GM12801 (cell line): ENCODE data around the gene TUBGCP2.

Source experiments
- CTCF ChIP-seq: IDR thresholded peaks from one replicate; pipeline ENCODE4 v1.5.1; 2011; ENCODE audit warnings: control low read depth; ENCODE audit not compliant: insufficient read length; ENCODE audit errors: extremely low read depth

Gene TUBGCP2

DNA sequence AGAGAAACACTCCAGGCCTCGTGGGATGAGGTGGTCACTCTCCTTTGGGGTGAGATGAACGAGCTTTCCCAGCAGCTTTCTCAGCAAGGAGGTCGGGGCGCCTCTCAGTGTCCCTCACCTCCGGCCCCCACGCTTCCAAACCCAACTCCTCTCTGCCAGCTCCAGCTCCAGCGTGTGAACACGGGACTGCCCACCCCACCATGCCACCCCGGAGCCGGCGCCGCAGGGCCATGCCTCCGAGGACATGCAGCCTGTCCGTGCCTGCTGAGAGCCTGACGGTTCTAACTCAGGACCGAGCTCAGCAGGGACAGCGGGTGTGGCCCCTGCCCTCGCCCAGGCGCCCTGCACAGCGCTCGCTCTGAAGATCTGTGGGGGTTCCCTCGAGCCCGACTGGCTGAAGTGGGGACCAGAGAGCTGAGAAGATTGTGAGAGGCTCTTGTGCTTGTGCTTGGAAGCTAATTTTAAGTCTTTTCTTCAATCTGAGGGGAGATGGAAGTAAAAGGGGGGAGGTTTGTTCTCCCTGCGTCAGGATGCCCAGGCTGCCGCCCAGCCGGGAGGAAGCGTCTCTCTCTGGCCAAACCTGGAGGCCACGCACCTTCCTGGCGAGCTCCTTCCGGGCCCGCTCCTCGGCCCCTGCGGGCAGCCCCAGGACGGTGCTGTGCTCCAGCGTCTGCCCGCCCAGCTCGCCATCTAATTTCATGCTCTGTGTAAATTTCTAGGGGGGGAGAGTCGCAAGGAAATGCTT is 26.9 kb downstream of the TUBGCP2 start:
- no peak for TF ChIP-seq CTCF

GRCh38 chr10:133281084-133281483 is 27.6 kb downstream of the TUBGCP2 start:
- TF ChIP-seq CTCF, result no peak

DNA sequence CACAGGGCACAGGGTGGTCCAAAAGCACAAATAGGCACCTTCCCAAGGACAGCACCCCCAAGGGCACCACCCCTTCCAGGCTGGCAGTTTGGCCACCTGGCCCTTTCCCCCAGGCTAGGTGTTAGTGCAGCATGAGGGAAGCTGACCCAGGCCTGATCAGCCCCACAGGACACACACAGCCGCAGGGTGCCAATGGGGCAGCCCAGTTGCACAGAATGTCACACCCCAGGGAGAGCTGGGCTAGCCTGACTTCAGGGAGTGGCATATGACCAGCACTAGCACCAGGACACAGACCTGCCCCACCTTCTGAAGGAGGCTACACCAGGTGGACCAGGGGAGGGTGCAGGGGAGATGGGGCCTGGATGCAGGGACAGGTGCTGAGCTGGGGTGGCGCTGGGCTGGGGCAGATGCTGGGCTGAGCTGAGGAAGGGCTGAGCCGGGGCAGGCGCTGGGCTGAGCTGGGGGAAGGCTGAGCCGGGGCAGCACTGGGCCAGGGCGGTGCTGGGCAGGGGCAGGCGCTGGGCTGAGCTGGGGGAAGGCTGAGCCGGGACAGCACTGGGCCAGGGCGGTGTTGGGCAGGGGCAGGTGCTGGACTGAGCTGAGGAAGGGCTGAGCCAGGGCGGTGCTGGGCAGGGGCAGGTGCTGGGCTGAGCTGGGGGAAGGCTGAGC is 28.1 kb downstream of the TUBGCP2 start:
- no peak for TF ChIP-seq CTCF

GRCh38 chr10:133279326-133280226 is 29.1 kb downstream of the TUBGCP2 start:
- TF ChIP-seq CTCF, result no peak

DNA sequence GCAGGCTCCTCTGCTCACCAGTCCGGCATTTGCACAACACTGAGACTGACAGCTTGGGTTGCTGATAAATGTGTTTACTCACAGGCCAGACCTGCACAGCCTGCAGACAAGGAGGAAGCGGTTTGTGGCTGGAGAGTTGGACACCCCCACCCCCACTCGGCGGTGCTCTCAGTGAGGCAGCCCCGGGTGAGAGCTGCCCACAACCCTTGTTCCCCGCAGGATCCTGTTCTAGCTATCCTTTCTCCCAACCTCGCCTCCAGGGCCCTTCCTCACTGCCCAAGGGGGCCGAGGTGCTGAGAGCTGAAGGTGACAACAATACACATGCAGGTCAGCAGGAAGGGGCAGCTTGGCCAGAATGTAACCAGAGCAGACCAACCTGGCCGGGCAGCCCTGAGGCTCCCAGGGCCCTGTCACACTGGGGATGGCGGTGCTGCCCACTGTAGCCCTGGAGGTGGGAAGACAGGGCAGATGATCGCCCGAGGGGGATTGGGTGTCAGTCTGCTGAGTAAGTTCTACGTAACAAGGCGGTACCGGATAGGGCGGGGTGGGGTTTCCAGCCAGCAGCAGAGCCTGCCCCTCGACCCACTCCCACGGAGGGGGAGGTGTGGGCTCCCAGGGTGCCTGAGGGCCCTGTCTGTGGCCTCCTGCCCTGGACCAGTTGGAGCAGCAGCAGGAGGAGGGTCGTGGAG is 30.0 kb downstream of the TUBGCP2 start:
- TF ChIP-seq CTCF, result no peak

DNA sequence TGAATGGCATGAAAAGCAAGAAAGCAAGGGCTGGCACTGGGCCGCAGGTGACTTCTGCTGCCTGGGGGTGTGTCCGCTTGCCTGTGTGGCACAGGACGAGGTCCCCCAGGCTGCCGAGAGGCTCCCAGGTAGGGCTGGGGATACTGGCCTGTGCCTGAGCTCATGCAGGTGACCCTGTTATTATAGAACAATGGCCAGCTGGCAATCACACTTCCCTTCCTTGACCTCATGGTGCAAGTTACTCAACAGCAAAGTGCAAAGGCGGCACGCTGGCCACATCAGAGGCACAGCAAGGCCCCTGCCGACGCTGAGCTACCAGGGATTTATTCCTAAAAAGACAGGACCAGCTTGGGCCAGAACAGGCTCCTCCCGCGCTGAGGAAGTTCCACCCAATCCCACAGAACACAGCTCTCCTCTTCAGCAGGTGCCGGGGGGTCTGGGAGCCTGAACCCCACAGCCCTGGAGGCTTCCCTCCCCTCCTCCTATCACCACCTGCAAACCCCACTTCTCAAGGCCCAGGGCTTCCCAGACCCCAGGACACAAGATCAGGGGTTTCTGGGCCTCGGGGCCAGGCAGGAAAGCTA is 30.6 kb downstream of the TUBGCP2 start:
- no peak for TF ChIP-seq CTCF
